HL-60 (cell line): ENCODE results near the gene SECTM1.

ENCODE experiments used
- DNase-seq, 2 experiments: peaks; one replicate each; pipeline ENCODE4 v3.0.0-alpha.2; 2010 to 2020; ENCODE audit warnings: low read depth in 1 of 2, low spot score in 1 of 2
- H3K27ac ChIP-seq: fragments of 250-450 bp; sonication (Bioruptor Pico); replicated peaks from 2 replicates; pipeline ENCODE4 v1.5.1; 2020; ENCODE audit warnings: mild to moderate bottlenecking, moderate library complexity
- H3K27me3 ChIP-seq: fragments of 250-450 bp; sonication (Bioruptor Pico); 2 replicates; pipeline ENCODE4 v1.5.1; 2021; ENCODE audit warnings: mild to moderate bottlenecking, moderate library complexity; ENCODE audit not compliant: insufficient read depth, poor library complexity, severe bottlenecking
- H3K4me3 ChIP-seq: replicated peaks from 2 replicates; pipeline ENCODE4 v1.5.1; 2011; ENCODE audit warnings: mild to moderate bottlenecking, control low read depth, low read length; ENCODE audit not compliant: insufficient read depth
- GABPA ChIP-seq: IDR thresholded peaks from 2 replicates; pipeline ENCODE4 v1.6.1; 2012; ENCODE audit warnings: low read depth
- POLR2AphosphoS5 ChIP-seq: IDR thresholded peaks from 2 replicates; pipeline ENCODE4 v1.6.1; 2012; ENCODE audit warnings: low read depth
- SPI1 ChIP-seq: IDR thresholded peaks from 2 replicates; pipeline ENCODE4 v1.6.1; 2012; ENCODE audit warnings: low read depth, mild to moderate bottlenecking, borderline replicate concordance
- TF ChIP-seq, protein P1 (sequence below): IDR thresholded peaks from one replicate; pipeline ENCODE4 v1.5.1; 2011; ENCODE audit warnings: low read length, control low read depth, inconsistent platforms; ENCODE audit not compliant: insufficient read depth
- TF ChIP-seq, protein P2 (sequence below): IDR thresholded peaks from 2 replicates; pipeline ENCODE4 v1.6.1; 2012; ENCODE audit warnings: low read depth; ENCODE audit not compliant: insufficient replicate concordance

SECTM1 gene

DNA sequence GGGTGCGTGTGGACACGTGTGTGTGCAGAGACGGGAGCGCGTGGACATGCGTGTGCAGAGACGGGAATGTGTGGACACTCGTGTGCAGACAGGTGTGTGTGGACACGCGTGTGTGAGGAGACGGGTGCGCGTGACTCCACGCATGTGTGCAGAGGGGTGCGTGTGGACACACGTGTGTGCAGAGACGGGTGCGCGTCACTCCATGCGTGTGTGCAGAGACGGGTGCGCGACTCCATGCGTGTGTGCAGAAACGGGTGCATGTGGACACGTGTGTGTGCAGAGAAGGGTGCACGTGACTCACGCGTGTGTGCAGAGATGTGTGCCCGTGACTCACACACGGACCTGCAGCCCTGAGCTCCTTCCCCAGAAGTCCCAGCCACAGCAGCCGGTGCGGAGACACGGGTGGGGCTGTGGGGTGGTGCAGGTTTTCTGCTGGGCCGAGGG lies 13.9 kb downstream of the SECTM1 start:
- no peak for DNase-seq
- Histone ChIP-seq H3K4me3 (no peak overlapping the region), H3K27me3 (peaks cover 18% of the 10 kb centered on the region), H3K27ac (no peak overlapping the region)
- TF ChIP-seq, protein P1, sequence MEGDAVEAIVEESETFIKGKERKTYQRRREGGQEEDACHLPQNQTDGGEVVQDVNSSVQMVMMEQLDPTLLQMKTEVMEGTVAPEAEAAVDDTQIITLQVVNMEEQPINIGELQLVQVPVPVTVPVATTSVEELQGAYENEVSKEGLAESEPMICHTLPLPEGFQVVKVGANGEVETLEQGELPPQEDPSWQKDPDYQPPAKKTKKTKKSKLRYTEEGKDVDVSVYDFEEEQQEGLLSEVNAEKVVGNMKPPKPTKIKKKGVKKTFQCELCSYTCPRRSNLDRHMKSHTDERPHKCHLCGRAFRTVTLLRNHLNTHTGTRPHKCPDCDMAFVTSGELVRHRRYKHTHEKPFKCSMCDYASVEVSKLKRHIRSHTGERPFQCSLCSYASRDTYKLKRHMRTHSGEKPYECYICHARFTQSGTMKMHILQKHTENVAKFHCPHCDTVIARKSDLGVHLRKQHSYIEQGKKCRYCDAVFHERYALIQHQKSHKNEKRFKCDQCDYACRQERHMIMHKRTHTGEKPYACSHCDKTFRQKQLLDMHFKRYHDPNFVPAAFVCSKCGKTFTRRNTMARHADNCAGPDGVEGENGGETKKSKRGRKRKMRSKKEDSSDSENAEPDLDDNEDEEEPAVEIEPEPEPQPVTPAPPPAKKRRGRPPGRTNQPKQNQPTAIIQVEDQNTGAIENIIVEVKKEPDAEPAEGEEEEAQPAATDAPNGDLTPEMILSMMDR = no peak
- TF ChIP-seq GABPA (no peak), SPI1 (no peak), POLR2AphosphoS5 (no peak)
- TF ChIP-seq, protein P2, sequence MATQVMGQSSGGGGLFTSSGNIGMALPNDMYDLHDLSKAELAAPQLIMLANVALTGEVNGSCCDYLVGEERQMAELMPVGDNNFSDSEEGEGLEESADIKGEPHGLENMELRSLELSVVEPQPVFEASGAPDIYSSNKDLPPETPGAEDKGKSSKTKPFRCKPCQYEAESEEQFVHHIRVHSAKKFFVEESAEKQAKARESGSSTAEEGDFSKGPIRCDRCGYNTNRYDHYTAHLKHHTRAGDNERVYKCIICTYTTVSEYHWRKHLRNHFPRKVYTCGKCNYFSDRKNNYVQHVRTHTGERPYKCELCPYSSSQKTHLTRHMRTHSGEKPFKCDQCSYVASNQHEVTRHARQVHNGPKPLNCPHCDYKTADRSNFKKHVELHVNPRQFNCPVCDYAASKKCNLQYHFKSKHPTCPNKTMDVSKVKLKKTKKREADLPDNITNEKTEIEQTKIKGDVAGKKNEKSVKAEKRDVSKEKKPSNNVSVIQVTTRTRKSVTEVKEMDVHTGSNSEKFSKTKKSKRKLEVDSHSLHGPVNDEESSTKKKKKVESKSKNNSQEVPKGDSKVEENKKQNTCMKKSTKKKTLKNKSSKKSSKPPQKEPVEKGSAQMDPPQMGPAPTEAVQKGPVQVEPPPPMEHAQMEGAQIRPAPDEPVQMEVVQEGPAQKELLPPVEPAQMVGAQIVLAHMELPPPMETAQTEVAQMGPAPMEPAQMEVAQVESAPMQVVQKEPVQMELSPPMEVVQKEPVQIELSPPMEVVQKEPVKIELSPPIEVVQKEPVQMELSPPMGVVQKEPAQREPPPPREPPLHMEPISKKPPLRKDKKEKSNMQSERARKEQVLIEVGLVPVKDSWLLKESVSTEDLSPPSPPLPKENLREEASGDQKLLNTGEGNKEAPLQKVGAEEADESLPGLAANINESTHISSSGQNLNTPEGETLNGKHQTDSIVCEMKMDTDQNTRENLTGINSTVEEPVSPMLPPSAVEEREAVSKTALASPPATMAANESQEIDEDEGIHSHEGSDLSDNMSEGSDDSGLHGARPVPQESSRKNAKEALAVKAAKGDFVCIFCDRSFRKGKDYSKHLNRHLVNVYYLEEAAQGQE = no peak

DNA sequence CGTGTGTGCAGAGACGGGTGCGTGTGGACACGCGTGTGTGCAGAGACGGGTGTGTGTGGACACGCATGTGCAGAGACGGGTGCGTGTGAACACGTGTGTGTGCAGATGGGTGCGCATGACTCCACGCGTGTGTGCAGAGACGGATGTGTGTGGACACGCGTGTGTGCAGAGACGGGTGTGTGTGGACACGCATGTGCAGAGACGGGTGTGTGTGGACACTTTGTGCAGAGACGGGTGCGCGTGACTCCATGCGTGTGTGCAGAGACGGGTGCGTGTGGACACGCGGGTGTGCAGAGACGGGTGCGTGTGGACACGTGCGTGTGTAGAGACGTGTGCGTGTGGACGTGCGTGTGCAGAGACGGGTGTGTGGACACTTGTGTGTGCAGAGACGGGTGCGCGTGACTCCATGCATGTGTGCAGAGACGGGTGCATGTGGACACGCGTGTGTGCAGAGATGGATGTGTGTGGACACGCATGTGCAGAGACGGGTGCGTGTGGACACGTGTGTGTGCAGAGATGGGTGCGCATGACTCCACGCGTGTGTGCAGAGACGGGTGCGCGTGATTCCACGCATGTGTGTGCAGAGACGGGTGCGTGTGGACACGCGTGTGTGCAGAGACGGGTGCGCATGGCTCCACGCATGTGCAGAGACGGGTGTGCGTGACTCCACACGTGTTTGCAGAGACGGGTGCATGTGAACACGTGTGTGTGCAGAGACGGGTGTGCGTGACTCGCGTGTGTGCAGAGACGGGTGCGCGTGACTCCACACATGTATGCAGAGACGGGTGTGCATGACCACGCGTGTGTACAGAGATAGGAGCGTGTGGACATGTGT lies 14.6 kb downstream of the SECTM1 start:
- peaks cover 15% of the 10 kb centered on the region for H3K27me3 ChIP-seq
- no peak overlapping the region for H3K27ac ChIP-seq
- no peak for DNase-seq
- H3K4me3 ChIP-seq = no peak overlapping the region
- no peak for TF ChIP-seq SPI1
- TF ChIP-seq, protein P1 = no peak
- no peak for TF ChIP-seq GABPA
- no peak for TF ChIP-seq POLR2AphosphoS5
- TF ChIP-seq, protein P2 = no peak

DNA sequence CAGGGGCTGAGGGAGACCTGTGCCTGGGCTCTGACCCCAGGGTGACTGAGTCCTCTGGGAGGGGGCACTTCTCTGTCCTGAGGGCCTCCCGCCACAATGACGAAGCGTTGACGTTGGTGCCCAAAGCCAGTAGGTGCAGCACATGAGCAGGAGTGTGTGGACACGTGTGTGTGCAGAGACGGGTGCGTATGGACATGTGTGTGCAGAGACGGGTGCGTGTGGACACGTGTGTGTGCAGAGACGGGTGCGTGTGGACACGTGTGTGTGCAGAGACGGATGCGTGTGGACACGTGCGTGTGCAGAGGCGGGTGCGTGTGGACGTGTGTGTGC lies 15.4 kb downstream of the SECTM1 start:
- no peak overlapping the region for H3K4me3 ChIP-seq
- DNase-seq = no peak
- no peak overlapping the region for H3K27ac ChIP-seq
- H3K27me3 ChIP-seq = peaks cover 15% of the 10 kb centered on the region
- TF ChIP-seq, protein P2 = no peak
- TF ChIP-seq POLR2AphosphoS5 (no peak), GABPA (no peak)
